Heart left ventricle (tissue), 16 donors: ENCODE data around the gene LILRA1. TPM values are rescaled to one million over a fixed set of nuclear protein-coding genes. Genes with fewer than 3 reads are reported as not detected.

Experiments
- ATAC-seq, 4 donors: fragments of 200-7000 bp; cut with Tn5 transposase; one replicate each; pipeline ENCODE4 v1.9.1; 2020 to 2022; ENCODE audit warnings: moderate library complexity in 4 of 4, mild to moderate bottlenecking in 3 of 4, moderate number of reproducible peaks in 1 of 4
- DNase-seq, 5 donors: peaks; one replicate each; pipeline ENCODE4 v3.0.0-alpha.2; 2020
- H3K27ac ChIP-seq, 12 donors: fragments of 200-600 bp; sonication (generic) in 4 of 12; one replicate each; pipeline versions ENCODE4 v1.5.0 to v1.8.0; 2016 to 2022; ENCODE audit warnings: mild to moderate bottlenecking in 2 of 12
- H3K27me3 ChIP-seq, 9 donors: fragments of 200-600 bp; sonication (generic) in 2 of 9; one replicate each; pipeline versions ENCODE4 v1.5.1 to v1.8.0; 2016 to 2022; ENCODE audit warnings: mild to moderate bottlenecking in 3 of 9
- H3K36me3 ChIP-seq, 9 donors: fragments of 200-600 bp; sonication (generic) in 2 of 9; one replicate each; pipeline versions ENCODE4 v1.5.0 to v1.8.0; 2018 to 2022; ENCODE audit warnings: mild to moderate bottlenecking in 2 of 9
- H3K4me1 ChIP-seq, 12 donors: fragments of 200-600 bp; sonication (generic) in 4 of 12; one replicate each; pipeline versions ENCODE4 v1.5.0 to v1.8.0; 2016 to 2022; ENCODE audit warnings: mild to moderate bottlenecking in 3 of 12
- H3K4me3 ChIP-seq, 12 donors: fragments of 200-600 bp; sonication (generic) in 4 of 12; one replicate each; pipeline versions ENCODE4 v1.5.0 to v1.8.0; 2017 to 2022; ENCODE audit warnings: mild to moderate bottlenecking in 9 of 12, moderate library complexity in 4 of 12
- H3K9me3 ChIP-seq, 12 donors: fragments of 200-600 bp; sonication (generic) in 4 of 12; one replicate each; pipeline versions ENCODE4 v1.5.0 to v1.8.0; 2016 to 2022; ENCODE audit warnings: mild to moderate bottlenecking in 1 of 12
- POLR2A ChIP-seq, 2 donors: fragments of 450-650 bp; IDR thresholded peaks; one replicate each; pipeline ENCODE4 v1.6.1; 2017; ENCODE audit warnings: antibody characterized with exemption in 2 of 2, mild to moderate bottlenecking in 2 of 2, moderate library complexity in 2 of 2
- WGBS, 4 donors: extraction: QIAGEN DNeasy Blood & Tissue Kit in 2 of 4; methylation state at CpG; one replicate each; pipeline versions ENCODE4 v1.1.5 to v1.1.7; 2013 to 2018; 5-methylcytosine and 5-hydroxymethylcytosine counted together
- intact Hi-C, 10 donors: fragments of 100-400 bp; cut with DNase I; formaldehyde crosslinking; loops; one replicate each; pipeline versions ENCODE4 v1.11.1 to v1.14.2; 2022
- polyA plus RNA-seq, 2 donors: library from polyadenylated mRNA; stranded (reverse); fragments of 200-250 nt; gene quantifications; one replicate each; pipeline ENCODE4 v1.2.3, GENCODE V29; 2013
- total RNA-seq, 9 donors: library from RNA; depleted of rRNA in 2 of 9; stranded (reverse); fragments of >200 nt in 2 of 9; fragmentation: NEBNext Ultra II Directional in 3 of 9; extraction: Animal tissue kit (Norgen Biotek cat#: 25700) in 3 of 9; gene quantifications; one replicate each; pipeline versions ENCODE4 v1.1.0 to v1.2.4, GENCODE V29; 2016 to 2023
- TF ChIP-seq, protein P1 (sequence below), 12 donors: fragments of 200-600 bp; sonication (generic) in 4 of 12; IDR thresholded peaks; one replicate each; pipeline versions ENCODE4 v1.5.0 to v1.8.0; 2018 to 2022; ENCODE audit warnings: antibody characterized with exemption in 12 of 12, mild to moderate bottlenecking in 5 of 12
- donor health status: ischemic (EF 13 %, LVEDD 7.1; RV severe dilation, severe dysfunction).
- donor health status: healthy with polysubstance abuse.
- donor health status: DM: no; HTN: yes; CAD: no.
- donor health status: DM: no; HTN: no; CAD: no.
- donor health status: ischemic (EF 25% LVEDD 6.9; RV normal size, moderate dysfunction).
- donor health status: ischemic (EF 25% LVEDD 5.7; RV mildly dilated, moderate dysfunction).
- donor health status: healthy.
- donor health status: DM: yes; HTN: yes; CAD: no.
- donor health status: ischemic (EF 35%, LVEDD 5.7; RV mildly dilated, moderate dysfunction).
- donor health status: nonischemic (EF 11% LVEDD 7.7; RV severe dilation, severe dysfunction).
- donor health status: DM: yes; HTN: yes; CAD: no.
- donor health status: PGD.
- donor health status: ischemic (EF 29% LVEDD 5.4; RV normal size, mild dysfunction).
- donor health status: nonischemic (EF 23%, LVEDD 6.1; RV moderate dilation, normal function).

Gene LILRA1
- total and polyA plus RNA-seq, 11 donors: 0.11 to 7.0 (median 0.44) TPM

- Histone ChIP-seq H3K4me3 (no peak overlapping the region), H3K27me3 (peaks cover 0 to 4% (median 0%) of the 10 kb centered on the region in 9 donors), H3K36me3 (no peaks in the 10 kb centered on the region), H3K4me1 (peaks cover 0 to 31% (median 0%) of the 10 kb centered on the region in 12 donors), H3K9me3 (peaks cover 0 to 22% (median 2%) of the 10 kb centered on the region in 12 donors), H3K27ac (peak overlapping the region in 1 of 12 donors; percentile 76)
- ATAC-seq (peak in 3 of 4 donors; percentile 51 to 77 (median 58)), DNase-seq (no peak)
- TF ChIP-seq POLR2A (IDR thresholded peaks at IDR 0.05): no peak
- TF ChIP-seq, protein P1, sequence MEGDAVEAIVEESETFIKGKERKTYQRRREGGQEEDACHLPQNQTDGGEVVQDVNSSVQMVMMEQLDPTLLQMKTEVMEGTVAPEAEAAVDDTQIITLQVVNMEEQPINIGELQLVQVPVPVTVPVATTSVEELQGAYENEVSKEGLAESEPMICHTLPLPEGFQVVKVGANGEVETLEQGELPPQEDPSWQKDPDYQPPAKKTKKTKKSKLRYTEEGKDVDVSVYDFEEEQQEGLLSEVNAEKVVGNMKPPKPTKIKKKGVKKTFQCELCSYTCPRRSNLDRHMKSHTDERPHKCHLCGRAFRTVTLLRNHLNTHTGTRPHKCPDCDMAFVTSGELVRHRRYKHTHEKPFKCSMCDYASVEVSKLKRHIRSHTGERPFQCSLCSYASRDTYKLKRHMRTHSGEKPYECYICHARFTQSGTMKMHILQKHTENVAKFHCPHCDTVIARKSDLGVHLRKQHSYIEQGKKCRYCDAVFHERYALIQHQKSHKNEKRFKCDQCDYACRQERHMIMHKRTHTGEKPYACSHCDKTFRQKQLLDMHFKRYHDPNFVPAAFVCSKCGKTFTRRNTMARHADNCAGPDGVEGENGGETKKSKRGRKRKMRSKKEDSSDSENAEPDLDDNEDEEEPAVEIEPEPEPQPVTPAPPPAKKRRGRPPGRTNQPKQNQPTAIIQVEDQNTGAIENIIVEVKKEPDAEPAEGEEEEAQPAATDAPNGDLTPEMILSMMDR (IDR thresholded peaks at IDR 0.05): no peak
- intact Hi-C loops: no loop called here
- WGBS, 4 donors: 65 to 74% (median 73%) methylated on average over 15 to 16 of the region's 16 CpGs
Measured at GRCh38 chr19:54606891-54607784, 13.7 kb downstream of the LILRA1 start.

DNA sequence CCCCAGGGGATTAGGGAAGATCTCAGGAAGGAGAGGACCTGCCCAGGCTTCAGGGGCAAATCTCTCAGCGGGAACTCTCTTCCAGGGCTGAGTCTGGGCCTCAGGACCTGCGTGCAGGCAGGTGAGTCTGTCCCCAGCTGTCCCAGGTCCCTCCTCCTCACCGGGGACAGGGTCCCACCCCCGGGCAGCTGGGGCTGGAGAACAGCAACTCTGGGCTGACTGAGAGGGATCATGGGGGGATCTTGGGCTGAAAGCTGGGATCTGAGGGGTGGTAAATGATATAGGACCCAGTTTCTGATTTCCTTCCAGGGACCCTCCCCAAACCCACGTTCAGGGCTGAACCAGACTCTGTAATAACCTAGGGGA lies 14.3 kb downstream of the LILRA1 start:
- Histone ChIP-seq H3K4me1 (peaks cover 0 to 38% (median 0%) of the 10 kb centered on the region in 12 donors), H3K27ac (peak overlapping the region in 1 of 12 donors; percentile 76), H3K4me3 (no peak overlapping the region), H3K27me3 (peaks cover 0 to 4% (median 0%) of the 10 kb centered on the region in 9 donors), H3K9me3 (peaks cover 0 to 22% (median 2%) of the 10 kb centered on the region in 12 donors), H3K36me3 (no peaks in the 10 kb centered on the region)
- DNase-seq (no peak), ATAC-seq (no peak)
- WGBS, 4 donors: 49 to 68% (median 62%) methylated on average over 2 to 5 of the region's 5 CpGs
- intact Hi-C loops: no loop called here
- TF ChIP-seq POLR2A (IDR thresholded peaks at IDR 0.05): no peak
- TF ChIP-seq, protein P1 (IDR thresholded peaks at IDR 0.05): no peak

- H3K4me1 ChIP-seq: peaks cover 0 to 39% (median 0%) of the 10 kb centered on the region in 12 donors
- DNase-seq (no peak), ATAC-seq (no peak)
- H3K27ac ChIP-seq: no peak overlapping the region
- intact Hi-C loops: no loop called here
- H3K4me3 ChIP-seq: no peak overlapping the region
- peaks cover 0 to 4% (median 0%) of the 10 kb centered on the region in 9 donors for H3K27me3 ChIP-seq
- no peaks in the 10 kb centered on the region for H3K36me3 ChIP-seq
- TF ChIP-seq POLR2A (IDR thresholded peaks at IDR 0.05): no peak
- TF ChIP-seq, protein P1 (IDR thresholded peaks at IDR 0.05): no peak
- WGBS, 4 donors: 72 to 83% (median 78%) methylated on average over 6 to 7 of the region's 7 CpGs
- peaks cover 0 to 22% (median 2%) of the 10 kb centered on the region in 12 donors for H3K9me3 ChIP-seq
Measured at GRCh38 chr19:54608205-54608604, 14.8 kb downstream of the LILRA1 start.

DNA sequence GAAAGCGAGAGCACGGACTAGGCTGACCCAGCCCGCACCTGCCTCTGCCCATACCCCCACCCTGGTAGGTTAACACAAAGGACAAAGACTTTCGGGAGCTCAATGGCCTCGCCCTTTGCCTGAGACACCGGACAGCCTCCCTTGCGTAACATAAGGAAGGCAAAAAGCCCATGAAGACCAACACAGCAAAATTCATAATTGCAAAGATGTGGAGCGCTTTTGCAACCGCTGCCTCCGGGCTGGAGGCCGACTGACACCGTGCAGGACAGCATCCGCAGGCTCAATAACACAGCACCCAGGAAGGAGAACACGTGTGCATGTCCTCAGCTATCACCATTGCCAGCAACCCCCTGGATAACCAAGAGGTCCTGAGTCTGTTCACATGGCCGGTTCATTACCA lies 15.4 kb downstream of the LILRA1 start:
- ATAC-seq (no peak), DNase-seq (no peak)
- H3K4me3 ChIP-seq: no peak overlapping the region
- no peaks in the 10 kb centered on the region for H3K36me3 ChIP-seq
- no peak for TF ChIP-seq POLR2A (IDR thresholded peaks at IDR 0.05)
- H3K4me1 ChIP-seq: peaks cover 0 to 39% (median 0%) of the 10 kb centered on the region in 12 donors
- intact Hi-C loops: no loop called here
- no peak overlapping the region for H3K27ac ChIP-seq
- H3K27me3 ChIP-seq: peaks cover 0 to 4% (median 0%) of the 10 kb centered on the region in 9 donors
- H3K9me3 ChIP-seq: peaks cover 0 to 22% (median 2%) of the 10 kb centered on the region in 12 donors
- 81 to 88% (median 84%) methylated on average over 12 to 15 of the region's 15 CpGs for WGBS, 4 donors
